ENCODE data around the gene TLE2. TPM values are rescaled to one million over a fixed set of nuclear protein-coding genes. Genes with fewer than 3 reads are reported as not detected.

The TLE2 gene
- total RNA-seq, 1 experiment from 2014 or later, result 35.6 TPM

DNA sequence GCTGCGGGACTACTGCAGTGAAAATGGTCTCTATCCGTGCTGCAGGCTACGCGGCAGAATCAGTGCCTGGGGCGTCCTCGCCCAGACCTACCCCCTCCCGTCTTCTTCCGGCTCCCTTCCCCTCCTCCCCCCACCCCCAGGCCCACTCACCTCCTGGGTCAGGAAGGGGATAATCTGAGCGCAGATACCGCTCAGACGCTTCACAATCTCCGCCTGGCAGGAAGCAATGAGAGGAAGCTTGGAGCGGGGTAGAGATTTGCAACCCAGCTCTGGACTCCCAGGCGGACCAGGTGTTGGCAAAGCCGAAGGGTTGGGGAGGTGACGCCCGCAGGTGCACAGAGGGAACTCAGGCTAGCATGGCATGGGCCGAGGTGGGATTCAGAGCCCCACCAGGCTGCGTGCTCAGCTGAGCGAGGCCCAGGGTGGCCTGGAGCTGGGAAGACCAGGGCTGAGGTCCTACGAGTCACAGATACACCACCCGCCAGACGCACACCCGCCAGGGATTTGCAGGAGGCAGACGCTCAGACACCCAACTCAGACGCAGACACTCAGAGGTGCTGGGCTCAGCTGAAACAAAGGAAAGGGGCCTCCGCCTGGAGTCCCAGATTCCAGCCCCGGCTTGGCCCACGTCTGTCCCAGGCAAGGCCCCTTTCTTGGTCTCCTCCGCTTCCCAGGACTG, 4.1 kb downstream of the TLE2 start:
- intact Hi-C loops (cut with micrococcal nuclease), result no loop called here
- no peak for TF ChIP-seq EZH2 (IDR thresholded peaks at IDR 0.05)
- TF ChIP-seq CEBPB (IDR thresholded peaks at IDR 0.05; ENCODE audit: low read depth), result no peak
- TF ChIP-seq ZNF274 (IDR thresholded peaks at IDR 0.05; ENCODE audit: low read depth, low read length), result no peak
- no peak for TF ChIP-seq FOSL1 (IDR thresholded peaks at IDR 0.05; ENCODE audit: low read depth)
- TF ChIP-seq, protein P1, sequence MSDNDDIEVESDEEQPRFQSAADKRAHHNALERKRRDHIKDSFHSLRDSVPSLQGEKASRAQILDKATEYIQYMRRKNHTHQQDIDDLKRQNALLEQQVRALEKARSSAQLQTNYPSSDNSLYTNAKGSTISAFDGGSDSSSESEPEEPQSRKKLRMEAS (IDR thresholded peaks at IDR 0.05), result no peak
- no peak for TF ChIP-seq EGR1 (IDR thresholded peaks at IDR 0.05; ENCODE audit: low read depth)
- TF ChIP-seq, protein P2, sequence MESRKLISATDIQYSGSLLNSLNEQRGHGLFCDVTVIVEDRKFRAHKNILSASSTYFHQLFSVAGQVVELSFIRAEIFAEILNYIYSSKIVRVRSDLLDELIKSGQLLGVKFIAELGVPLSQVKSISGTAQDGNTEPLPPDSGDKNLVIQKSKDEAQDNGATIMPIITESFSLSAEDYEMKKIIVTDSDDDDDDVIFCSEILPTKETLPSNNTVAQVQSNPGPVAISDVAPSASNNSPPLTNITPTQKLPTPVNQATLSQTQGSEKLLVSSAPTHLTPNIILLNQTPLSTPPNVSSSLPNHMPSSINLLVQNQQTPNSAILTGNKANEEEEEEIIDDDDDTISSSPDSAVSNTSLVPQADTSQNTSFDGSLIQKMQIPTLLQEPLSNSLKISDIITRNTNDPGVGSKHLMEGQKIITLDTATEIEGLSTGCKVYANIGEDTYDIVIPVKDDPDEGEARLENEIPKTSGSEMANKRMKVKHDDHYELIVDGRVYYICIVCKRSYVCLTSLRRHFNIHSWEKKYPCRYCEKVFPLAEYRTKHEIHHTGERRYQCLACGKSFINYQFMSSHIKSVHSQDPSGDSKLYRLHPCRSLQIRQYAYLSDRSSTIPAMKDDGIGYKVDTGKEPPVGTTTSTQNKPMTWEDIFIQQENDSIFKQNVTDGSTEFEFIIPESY (IDR thresholded peaks at IDR 0.05; ENCODE audit: extremely low read depth, insufficient replicate concordance, low read length), result no peak
- no peak for TF ChIP-seq POLR2A (IDR thresholded peaks at IDR 0.05; ENCODE audit: borderline replicate concordance, extremely low read depth, insufficient read depth, insufficient read length)
- TF ChIP-seq YY1 (IDR thresholded peaks at IDR 0.05; ENCODE audit: extremely low read depth, insufficient replicate concordance, low read depth, low read length), result no peak
- TF ChIP-seq, protein P3, sequence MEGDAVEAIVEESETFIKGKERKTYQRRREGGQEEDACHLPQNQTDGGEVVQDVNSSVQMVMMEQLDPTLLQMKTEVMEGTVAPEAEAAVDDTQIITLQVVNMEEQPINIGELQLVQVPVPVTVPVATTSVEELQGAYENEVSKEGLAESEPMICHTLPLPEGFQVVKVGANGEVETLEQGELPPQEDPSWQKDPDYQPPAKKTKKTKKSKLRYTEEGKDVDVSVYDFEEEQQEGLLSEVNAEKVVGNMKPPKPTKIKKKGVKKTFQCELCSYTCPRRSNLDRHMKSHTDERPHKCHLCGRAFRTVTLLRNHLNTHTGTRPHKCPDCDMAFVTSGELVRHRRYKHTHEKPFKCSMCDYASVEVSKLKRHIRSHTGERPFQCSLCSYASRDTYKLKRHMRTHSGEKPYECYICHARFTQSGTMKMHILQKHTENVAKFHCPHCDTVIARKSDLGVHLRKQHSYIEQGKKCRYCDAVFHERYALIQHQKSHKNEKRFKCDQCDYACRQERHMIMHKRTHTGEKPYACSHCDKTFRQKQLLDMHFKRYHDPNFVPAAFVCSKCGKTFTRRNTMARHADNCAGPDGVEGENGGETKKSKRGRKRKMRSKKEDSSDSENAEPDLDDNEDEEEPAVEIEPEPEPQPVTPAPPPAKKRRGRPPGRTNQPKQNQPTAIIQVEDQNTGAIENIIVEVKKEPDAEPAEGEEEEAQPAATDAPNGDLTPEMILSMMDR (IDR thresholded peaks at IDR 0.05 in 2 of 3, conservative IDR thresholded peaks at IDR 0.05 in 1 of 3; ENCODE audit: borderline replicate concordance in 1 of 3, insufficient read depth in 1 of 3, low read depth in 2 of 3, low read length in 2 of 3), result no peak
- TF ChIP-seq, protein P4, sequence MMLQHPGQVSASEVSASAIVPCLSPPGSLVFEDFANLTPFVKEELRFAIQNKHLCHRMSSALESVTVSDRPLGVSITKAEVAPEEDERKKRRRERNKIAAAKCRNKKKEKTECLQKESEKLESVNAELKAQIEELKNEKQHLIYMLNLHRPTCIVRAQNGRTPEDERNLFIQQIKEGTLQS (IDR thresholded peaks at IDR 0.05), result no peak
- no peak for TF ChIP-seq ZFX (IDR thresholded peaks at IDR 0.05)
- no peak for TF ChIP-seq ELF1 (IDR thresholded peaks at IDR 0.05; ENCODE audit: borderline replicate concordance, low read depth)
- TF ChIP-seq SP1 (IDR thresholded peaks at IDR 0.05; ENCODE audit: low read depth), result no peak
- TF ChIP-seq JUND (IDR thresholded peaks at IDR 0.05), result no peak
- TF ChIP-seq CBX3 (IDR thresholded peaks at IDR 0.05; ENCODE audit: low read depth), result no peak
- no peak for TF ChIP-seq SIN3A (IDR thresholded peaks at IDR 0.05; ENCODE audit: low read depth)
- TF ChIP-seq POLR2AphosphoS5 (IDR thresholded peaks at IDR 0.05; ENCODE audit: low read depth, low read length), result no peak
- ChIA-PET POLR2A (no interaction called here), RAD21 (ENCODE audit: low non-redundant PET in 1 of 2, low total read pairs in 2 of 2, uncharacterized antibody in 2 of 2, unreplicated experiment in 2 of 2) (no interaction called here), CTCF (no interaction called here)
- Histone ChIP-seq H3K27me3 (ENCODE audit: insufficient read depth, low read length) (no peaks in the 10 kb centered on the region), H2AFZ (ENCODE audit: low read depth, low read length, poor library complexity, severe bottlenecking) (no peak overlapping the region), H3K9ac (ENCODE audit: low read length) (no peak overlapping the region), H3K79me2 (ENCODE audit: insufficient read depth, low read length) (no peaks in the 10 kb centered on the region), H3K4me2 (ENCODE audit: low read length) (no peak overlapping the region), H3K9me2 (ENCODE audit: insufficient read depth) (no peaks in the 10 kb centered on the region), H3K9me3 (ENCODE audit: control insufficient read depth in 1 of 2, insufficient read depth in 1 of 2, low read depth in 1 of 2, low read length in 2 of 2) (no peaks in the 10 kb centered on the region), H4K20me1 (ENCODE audit: insufficient read depth) (no peaks in the 10 kb centered on the region), H3K4me3 (replicated peaks in 1 of 2; ENCODE audit: low read depth in 1 of 2, low read length in 2 of 2) (no peak overlapping the region), H3K27ac (ENCODE audit: low read depth, low read length) (no peak overlapping the region), H3K4me1 (ENCODE audit: control insufficient read depth in 1 of 2, insufficient read depth in 2 of 2, low read length in 2 of 2) (peaks cover 0 to 13% of the 10 kb centered on the region in 2 experiments; a peak in 2 of 4 replicates), H3K36me3 (ENCODE audit: control insufficient read depth in 1 of 2, insufficient read depth in 2 of 2, low read length in 2 of 2) (no peaks in the 10 kb centered on the region)
- BruUV-seq (replicated peaks), result no TSS peak
- ATAC-seq (no peak), DNase-seq (ENCODE audit: low read depth, low spot score) (no peak)

Measured in HCT116 (cell line).